HG02610 (cell line): ENCODE measurements around the gene ZNF614.
"Not testable (repeated sequence)": the region's sequence is repeated elsewhere in the genome, so short reads cannot be mapped to it uniquely, and the experiment has no call there.

ENCODE experiments used
- ATAC-seq: cut with Tn5 transposase; IDR thresholded peaks from one replicate; pipeline ENCODE4 v1.9.1; 2021; ENCODE audit warnings: mild to moderate bottlenecking, moderate library complexity; ENCODE audit not compliant: unreplicated experiment

ZNF614 gene

DNA sequence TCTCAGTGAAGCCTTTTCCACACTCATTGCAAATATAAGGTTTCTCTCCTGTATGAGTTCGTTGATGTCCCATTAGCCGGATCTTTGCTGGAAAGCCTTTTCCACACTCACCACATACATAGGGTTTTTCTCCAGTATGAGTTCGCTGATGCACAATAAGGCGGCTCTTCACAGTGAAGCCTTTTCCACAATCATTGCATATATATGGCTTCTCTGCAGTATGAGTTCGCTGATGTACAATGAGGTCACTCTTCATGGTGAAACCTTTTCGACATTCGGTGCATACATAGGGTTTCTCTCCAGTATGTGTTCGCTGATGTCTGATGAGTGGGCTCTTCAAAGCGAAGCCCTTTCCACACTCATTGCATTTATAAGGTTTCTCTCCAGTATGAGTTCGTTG lies 34.8 kb downstream of the ZNF614 start:
- ATAC-seq, result no peak

GRCh38 chr19:51986309-51987291 lies 41.6 kb downstream of the ZNF614 start, which contains the start of gene ZNF350:
TSS of gene ZNF350 (minus strand) at chr19:51986840. CDS start at chr19:51974360, 12,480 bp downstream.
- peak; percentile 69 for ATAC-seq

GRCh38 chr19:51983361-51983760 lies 44.8 kb downstream of the ZNF614 start:
- no peak for ATAC-seq

DNA sequence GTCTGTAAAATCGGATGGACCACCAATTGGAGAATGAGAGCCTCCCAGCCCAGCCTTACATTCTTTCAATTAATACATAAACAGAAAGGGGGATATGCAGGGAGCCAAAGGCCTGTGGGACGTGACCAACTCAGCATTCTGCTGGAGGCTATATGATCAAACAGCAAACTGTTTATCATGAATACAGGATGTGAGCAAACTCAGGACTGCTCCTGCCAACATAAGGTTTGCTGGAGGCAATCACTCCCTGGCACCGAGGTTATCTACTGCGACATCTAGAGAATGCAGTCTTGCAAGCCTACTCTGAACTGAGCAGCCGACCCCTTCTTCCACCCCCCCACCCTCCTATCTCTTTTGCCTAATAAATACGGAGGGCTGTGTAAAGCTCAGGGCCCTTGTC lies 47.3 kb downstream of the ZNF614 start:
- not testable (repeated sequence) for ATAC-seq

DNA sequence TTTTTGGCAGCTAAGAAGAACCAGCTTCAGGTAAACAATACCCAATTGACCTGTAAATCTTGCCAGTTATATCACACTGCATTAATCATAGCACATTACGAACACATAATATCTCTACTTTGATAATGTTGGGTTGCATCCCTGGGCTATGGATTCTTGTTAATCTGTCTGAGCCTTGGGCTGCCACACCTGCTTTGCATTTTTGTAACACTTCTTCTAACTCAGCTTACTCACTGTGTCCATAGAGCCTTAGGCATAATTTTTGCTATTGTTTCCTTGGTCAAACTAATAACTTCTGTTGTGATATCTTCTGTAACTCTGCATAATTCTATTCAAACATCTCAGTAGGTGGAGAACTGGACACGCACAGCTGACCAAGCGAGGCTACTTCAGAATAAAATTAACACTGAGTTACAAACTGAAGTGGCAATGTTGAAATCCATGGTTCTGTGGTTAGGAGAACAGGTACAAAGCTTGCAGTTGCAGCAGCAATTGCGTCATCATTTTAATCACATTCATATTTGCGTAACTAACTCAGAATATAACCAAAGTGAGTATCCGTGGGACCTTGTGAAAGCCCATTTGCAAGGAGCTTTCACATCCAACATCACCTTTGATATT lies 48.0 kb downstream of the ZNF614 start:
- ATAC-seq, result no peak

DNA sequence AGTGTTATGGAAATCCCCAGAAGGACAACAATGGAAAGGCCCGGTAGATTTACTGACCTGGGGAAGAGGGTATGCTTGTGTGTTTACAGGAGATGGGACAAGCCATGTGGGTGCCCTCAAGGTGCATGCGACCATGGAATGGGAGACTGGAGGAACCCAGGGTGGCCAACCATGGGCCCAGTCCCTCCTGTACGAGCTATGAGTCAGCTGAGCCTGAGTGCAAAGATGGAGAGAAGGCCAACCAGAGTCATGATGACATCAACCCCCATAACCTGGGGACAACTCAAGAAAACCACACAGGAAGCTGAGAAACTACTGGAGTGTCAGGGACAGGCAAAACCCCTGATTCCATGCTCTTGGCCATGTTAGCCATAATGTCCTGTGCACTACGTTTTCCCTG lies 49.3 kb downstream of the ZNF614 start:
- no peak for ATAC-seq

- ATAC-seq, result no peak
Observed at GRCh38 chr19:51977346-51977745, 50.8 kb downstream of the ZNF614 start.

DNA sequence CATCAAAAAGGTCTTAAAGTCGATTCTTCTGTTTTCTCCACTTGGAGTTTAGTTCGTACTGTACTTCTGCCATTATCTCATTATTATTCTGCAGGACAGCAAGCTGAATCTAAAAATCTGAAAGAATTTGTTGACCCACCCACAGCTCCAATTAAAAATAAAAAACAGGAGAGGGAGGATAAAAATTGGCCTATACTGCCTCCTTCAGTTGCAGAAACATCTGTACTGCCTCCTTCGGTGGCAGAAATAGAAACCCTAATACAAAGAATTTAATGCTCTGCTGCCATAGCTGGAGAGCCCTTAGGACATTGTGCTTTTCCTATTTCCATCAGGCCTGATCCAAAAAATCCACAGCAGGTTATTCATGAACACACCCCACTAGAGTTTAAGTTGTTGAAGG lies 51.3 kb downstream of the ZNF614 start:
- ATAC-seq, result no peak

DNA sequence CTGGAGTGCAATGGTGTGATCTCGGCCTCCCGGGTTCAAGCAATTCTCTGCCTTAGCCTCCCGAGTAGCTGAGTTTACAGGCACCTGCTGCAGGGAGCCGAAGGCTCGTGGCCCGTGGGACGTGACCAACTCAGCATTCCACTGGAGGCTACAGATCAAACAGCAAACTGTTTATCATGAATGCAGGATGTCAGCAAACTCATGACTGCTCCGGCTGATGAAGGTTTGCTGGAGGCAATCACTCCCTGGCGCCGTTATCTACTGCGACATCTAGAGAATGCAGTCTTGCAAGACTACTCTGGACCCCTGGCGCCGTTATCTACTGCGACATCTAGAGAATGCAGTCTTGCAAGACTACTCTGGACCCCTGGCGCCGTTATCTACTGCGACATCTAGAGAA lies 52.4 kb downstream of the ZNF614 start:
- ATAC-seq, result not testable (repeated sequence)

DNA sequence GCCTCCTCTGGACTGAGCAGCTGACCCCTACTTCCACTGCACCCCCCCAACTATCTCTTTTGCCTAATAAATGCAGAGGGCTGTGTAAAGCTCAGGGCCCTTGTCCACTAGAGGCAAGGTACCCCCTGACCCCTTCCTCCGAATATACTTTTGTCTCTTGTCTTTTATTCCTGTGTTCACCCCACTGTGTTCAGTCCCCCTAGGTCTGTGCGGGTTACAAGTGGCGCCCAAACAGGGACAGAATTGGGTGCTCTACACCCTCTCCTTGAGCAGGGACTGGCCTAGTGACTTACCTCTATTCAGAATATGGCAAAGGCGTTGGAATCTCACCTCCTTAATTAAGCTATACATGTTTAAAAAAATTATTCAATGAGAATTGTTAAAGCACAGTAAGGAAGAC lies 56.6 kb downstream of the ZNF614 start:
- ATAC-seq, result no peak

- no peak for ATAC-seq
Observed at GRCh38 chr19:51970718-51971117, 57.5 kb downstream of the ZNF614 start.

GRCh38 chr19:51965583-51965982 lies 62.6 kb downstream of the ZNF614 start:
- ATAC-seq, result no peak
